Chondrocyte (in vitro differentiated cells): ENCODE data around the gene TRIM54. TPM values are rescaled to one million over a fixed set of nuclear protein-coding genes. Genes with fewer than 3 reads are reported as not detected.

Experiments
- DNase-seq: peaks from one replicate; pipeline ENCODE4 v3.0.0; 2021; ENCODE audit warnings: mixed read lengths, low spot score
- H3K27ac Mint-ChIP-seq: one replicate; pipeline ENCODE4 v1.8.0; 2021; ENCODE audit warnings: mild to moderate bottlenecking, moderate library complexity, mixed read lengths; ENCODE audit not compliant: unreplicated experiment
- H3K27me3 Mint-ChIP-seq: 2 replicates; pipeline ENCODE4 v1.8.0; 2021; ENCODE audit warnings: low read depth, mixed read lengths
- H3K36me3 Mint-ChIP-seq: 2 replicates; pipeline ENCODE4 v1.8.0; 2021; ENCODE audit warnings: low read depth, mixed read lengths
- H3K4me1 Mint-ChIP-seq: 2 replicates; pipeline ENCODE4 v1.8.0; 2021; ENCODE audit warnings: low read depth, mild to moderate bottlenecking, mixed read lengths
- H3K4me3 Mint-ChIP-seq: one replicate; pipeline ENCODE4 v1.8.0; 2021; ENCODE audit warnings: mild to moderate bottlenecking, moderate library complexity, mixed read lengths; ENCODE audit not compliant: unreplicated experiment
- H3K9me3 Mint-ChIP-seq: 2 replicates; pipeline ENCODE4 v1.8.0; 2021; ENCODE audit warnings: low read depth, mixed read lengths
- total RNA-seq: library from RNA; stranded (reverse); gene quantifications from 3 replicates; pipeline ENCODE4 v1.2.1, GENCODE V29; 2021
- TF ChIP-seq, protein P1 (sequence below): fragments of 200-600 bp; sonication (generic); IDR thresholded peaks from 2 replicates; pipeline ENCODE4 v1.5.0; 2021; ENCODE audit warnings: antibody characterized with exemption, mild to moderate bottlenecking, moderate library complexity

The TRIM54 gene
- total RNA-seq, 1 donor from 2014 or later, result not detected

GRCh38 chr2:27250652-27251379 lies 31.4 kb upstream of the TRIM54 start:
- H3K4me3 Mint-ChIP-seq, result no peak overlapping the region
- DNase-seq, result peak; percentile 55

GRCh38 chr2:27251766-27252165 lies 30.5 kb upstream of the TRIM54 start:
- H3K36me3 Mint-ChIP-seq, result no peaks in the 10 kb centered on the region
- TF ChIP-seq, protein P1, sequence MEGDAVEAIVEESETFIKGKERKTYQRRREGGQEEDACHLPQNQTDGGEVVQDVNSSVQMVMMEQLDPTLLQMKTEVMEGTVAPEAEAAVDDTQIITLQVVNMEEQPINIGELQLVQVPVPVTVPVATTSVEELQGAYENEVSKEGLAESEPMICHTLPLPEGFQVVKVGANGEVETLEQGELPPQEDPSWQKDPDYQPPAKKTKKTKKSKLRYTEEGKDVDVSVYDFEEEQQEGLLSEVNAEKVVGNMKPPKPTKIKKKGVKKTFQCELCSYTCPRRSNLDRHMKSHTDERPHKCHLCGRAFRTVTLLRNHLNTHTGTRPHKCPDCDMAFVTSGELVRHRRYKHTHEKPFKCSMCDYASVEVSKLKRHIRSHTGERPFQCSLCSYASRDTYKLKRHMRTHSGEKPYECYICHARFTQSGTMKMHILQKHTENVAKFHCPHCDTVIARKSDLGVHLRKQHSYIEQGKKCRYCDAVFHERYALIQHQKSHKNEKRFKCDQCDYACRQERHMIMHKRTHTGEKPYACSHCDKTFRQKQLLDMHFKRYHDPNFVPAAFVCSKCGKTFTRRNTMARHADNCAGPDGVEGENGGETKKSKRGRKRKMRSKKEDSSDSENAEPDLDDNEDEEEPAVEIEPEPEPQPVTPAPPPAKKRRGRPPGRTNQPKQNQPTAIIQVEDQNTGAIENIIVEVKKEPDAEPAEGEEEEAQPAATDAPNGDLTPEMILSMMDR, result no peak

More at GRCh38 chr2:27250652-27251379, 31.4 kb upstream of the TRIM54 start:
- TF ChIP-seq, protein P1, result no peak
- H3K27ac Mint-ChIP-seq, result no peak overlapping the region
- H3K4me1 Mint-ChIP-seq, result peaks cover 32% of the 10 kb centered on the region
- H3K36me3 Mint-ChIP-seq, result no peaks in the 10 kb centered on the region
- H3K27me3 Mint-ChIP-seq, result no peaks in the 10 kb centered on the region
- no peaks in the 10 kb centered on the region for H3K9me3 Mint-ChIP-seq

GRCh38 chr2:27255187-27255586 lies 27.0 kb upstream of the TRIM54 start:
- H3K4me1 Mint-ChIP-seq, result peaks cover 24% of the 10 kb centered on the region
- TF ChIP-seq, protein P1, result no peak
- peaks cover 12% of the 10 kb centered on the region for H3K27me3 Mint-ChIP-seq
- H3K9me3 Mint-ChIP-seq, result no peaks in the 10 kb centered on the region
- DNase-seq, result no peak
- no peaks in the 10 kb centered on the region for H3K36me3 Mint-ChIP-seq
- peak overlapping the region; percentile 81 for H3K27ac Mint-ChIP-seq
- H3K4me3 Mint-ChIP-seq, result no peak overlapping the region

More at GRCh38 chr2:27251766-27252165, 30.5 kb upstream of the TRIM54 start:
- H3K9me3 Mint-ChIP-seq, result no peaks in the 10 kb centered on the region
- H3K27me3 Mint-ChIP-seq, result no peaks in the 10 kb centered on the region
- no peak overlapping the region for H3K27ac Mint-ChIP-seq
- peaks cover 41% of the 10 kb centered on the region for H3K4me1 Mint-ChIP-seq
- H3K4me3 Mint-ChIP-seq, result no peak overlapping the region
- peak; percentile 57 for DNase-seq

GRCh38 chr2:27255660-27256059 lies 26.6 kb upstream of the TRIM54 start:
- DNase-seq, result no peak
- H3K4me3 Mint-ChIP-seq, result no peak overlapping the region
- peak overlapping the region; percentile 81 for H3K27ac Mint-ChIP-seq
- TF ChIP-seq, protein P1, result peak; percentile 14
- peaks cover 17% of the 10 kb centered on the region for H3K27me3 Mint-ChIP-seq
- peaks cover 24% of the 10 kb centered on the region for H3K4me1 Mint-ChIP-seq
- no peaks in the 10 kb centered on the region for H3K9me3 Mint-ChIP-seq
- peaks cover under 1% of the 10 kb centered on the region for H3K36me3 Mint-ChIP-seq

GRCh38 chr2:27256855-27257454 lies 25.3 kb upstream of the TRIM54 start:
- no peak overlapping the region for H3K4me3 Mint-ChIP-seq
- TF ChIP-seq, protein P1, result no peak
- H3K36me3 Mint-ChIP-seq, result peaks cover 4% of the 10 kb centered on the region
- DNase-seq, result no peak
- H3K4me1 Mint-ChIP-seq, result peaks cover 26% of the 10 kb centered on the region
- H3K27ac Mint-ChIP-seq, result no peak overlapping the region
- no peaks in the 10 kb centered on the region for H3K9me3 Mint-ChIP-seq
- peaks cover 29% of the 10 kb centered on the region for H3K27me3 Mint-ChIP-seq
